AG09309 (cell line): Measurements from ENCODE around the gene LAIR1.

Source experiments
- DNase-seq: peaks from one replicate; pipeline ENCODE4 v3.0.0-alpha.2; 2010; ENCODE audit warnings: low read depth
- H3K4me3 ChIP-seq: 2 replicates; pipeline ENCODE4 v1.5.1; 2011; ENCODE audit warnings: mild to moderate bottlenecking, low read depth, low read length, moderate library complexity; ENCODE audit not compliant: control insufficient read depth
- TF ChIP-seq, protein P1 (sequence below): IDR thresholded peaks from 2 replicates; pipeline ENCODE4 v1.5.1; 2011; ENCODE audit warnings: mild to moderate bottlenecking, low read depth, low read length, inconsistent platforms; ENCODE audit not compliant: insufficient read depth, control insufficient read depth; ENCODE audit errors: missing control alignments

The LAIR1 gene, protein sequence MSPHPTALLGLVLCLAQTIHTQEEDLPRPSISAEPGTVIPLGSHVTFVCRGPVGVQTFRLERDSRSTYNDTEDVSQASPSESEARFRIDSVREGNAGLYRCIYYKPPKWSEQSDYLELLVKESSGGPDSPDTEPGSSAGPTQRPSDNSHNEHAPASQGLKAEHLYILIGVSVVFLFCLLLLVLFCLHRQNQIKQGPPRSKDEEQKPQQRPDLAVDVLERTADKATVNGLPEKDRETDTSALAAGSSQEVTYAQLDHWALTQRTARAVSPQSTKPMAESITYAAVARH

GRCh38 chr19:54364775-54365257, at the start of gene LAIR1:
Gene LAIR1, minus strand, starts transcription at chr19:54364931. Its CDS starts 127 bp downstream, at chr19:54364804.
- no peak for DNase-seq
- no peak within 1 kb of the TSS for H3K4me3 ChIP-seq
- TF ChIP-seq, protein P1, sequence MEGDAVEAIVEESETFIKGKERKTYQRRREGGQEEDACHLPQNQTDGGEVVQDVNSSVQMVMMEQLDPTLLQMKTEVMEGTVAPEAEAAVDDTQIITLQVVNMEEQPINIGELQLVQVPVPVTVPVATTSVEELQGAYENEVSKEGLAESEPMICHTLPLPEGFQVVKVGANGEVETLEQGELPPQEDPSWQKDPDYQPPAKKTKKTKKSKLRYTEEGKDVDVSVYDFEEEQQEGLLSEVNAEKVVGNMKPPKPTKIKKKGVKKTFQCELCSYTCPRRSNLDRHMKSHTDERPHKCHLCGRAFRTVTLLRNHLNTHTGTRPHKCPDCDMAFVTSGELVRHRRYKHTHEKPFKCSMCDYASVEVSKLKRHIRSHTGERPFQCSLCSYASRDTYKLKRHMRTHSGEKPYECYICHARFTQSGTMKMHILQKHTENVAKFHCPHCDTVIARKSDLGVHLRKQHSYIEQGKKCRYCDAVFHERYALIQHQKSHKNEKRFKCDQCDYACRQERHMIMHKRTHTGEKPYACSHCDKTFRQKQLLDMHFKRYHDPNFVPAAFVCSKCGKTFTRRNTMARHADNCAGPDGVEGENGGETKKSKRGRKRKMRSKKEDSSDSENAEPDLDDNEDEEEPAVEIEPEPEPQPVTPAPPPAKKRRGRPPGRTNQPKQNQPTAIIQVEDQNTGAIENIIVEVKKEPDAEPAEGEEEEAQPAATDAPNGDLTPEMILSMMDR: no peak

- no peak overlapping the region for H3K4me3 ChIP-seq
- TF ChIP-seq, protein P1: no peak
- no peak for DNase-seq
Observed at GRCh38 chr19:54414156-54414555, 49.4 kb upstream of the LAIR1 start.

DNA sequence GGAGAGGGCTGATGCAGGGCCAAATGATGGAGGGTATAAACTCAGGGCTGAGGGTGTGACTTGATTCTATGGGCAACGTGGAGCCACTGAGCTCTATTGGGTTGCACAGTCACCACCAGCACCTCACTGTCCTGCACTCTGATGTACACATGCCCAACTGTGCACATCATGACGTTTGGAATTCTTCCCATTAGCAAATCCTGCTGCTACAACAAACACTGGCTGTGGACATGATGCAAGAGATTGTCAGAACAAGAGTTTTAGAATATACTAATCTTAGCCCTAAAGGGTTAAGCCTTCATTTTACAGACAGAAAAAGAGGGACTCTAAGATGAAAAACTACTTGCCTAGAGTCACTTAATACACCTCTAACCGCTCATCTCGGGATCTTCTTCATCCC, 48.1 kb upstream of the LAIR1 start:
- DNase-seq: no peak
- H3K4me3 ChIP-seq: no peak overlapping the region
- TF ChIP-seq, protein P1: no peak

- no peak for DNase-seq
- H3K4me3 ChIP-seq: no peak overlapping the region
- TF ChIP-seq, protein P1: no peak
Observed at GRCh38 chr19:54411033-54411432, 46.3 kb upstream of the LAIR1 start.

DNA sequence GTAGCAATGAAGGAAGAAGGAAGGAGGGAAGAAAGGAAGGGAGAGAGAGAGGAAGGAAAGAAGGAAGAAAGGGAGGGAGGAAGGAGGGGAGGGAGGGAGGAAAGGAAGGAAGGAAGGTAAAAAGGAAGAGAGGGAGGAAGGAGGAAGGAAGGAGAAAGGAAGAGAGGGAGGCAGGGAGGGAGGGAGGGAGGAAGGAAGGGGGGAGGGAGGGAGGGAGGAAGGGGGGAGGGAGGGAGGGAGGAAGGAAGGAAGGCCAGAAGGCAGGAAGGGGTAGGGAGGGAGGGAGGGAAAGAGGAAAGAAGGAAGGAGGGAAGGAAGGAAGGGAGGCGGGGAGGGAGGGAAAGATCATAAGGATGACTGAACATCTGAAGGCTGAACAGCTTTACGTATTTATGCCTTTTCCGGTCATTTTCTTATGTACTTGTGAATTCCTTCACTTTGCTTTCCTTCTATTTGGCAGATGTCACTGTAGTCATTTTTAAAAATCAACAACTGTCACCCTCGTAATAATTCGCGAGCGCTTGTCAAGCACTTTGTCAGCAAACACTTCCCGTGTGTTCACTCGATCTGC, 43.8 kb upstream of the LAIR1 start:
- H3K4me3 ChIP-seq: no peak overlapping the region
- no peak for DNase-seq
- TF ChIP-seq, protein P1: no peak

GRCh38 chr19:54407780-54408179, 43.0 kb upstream of the LAIR1 start:
- no peak for DNase-seq
- no peak overlapping the region for H3K4me3 ChIP-seq
- TF ChIP-seq, protein P1: no peak
